Astrocyte of the spinal cord (primary cell): ENCODE data around the gene ASB9.

Experiments
- DNase-seq: peaks from one replicate; pipeline ENCODE4 v3.0.0; 2011; ENCODE audit warnings: low read depth, low spot score
- H3K4me3 ChIP-seq: 2 replicates; pipeline ENCODE4 v1.5.1; 2011; ENCODE audit warnings: low read depth, mild to moderate bottlenecking, low read length, moderate library complexity
- CTCF ChIP-seq: IDR thresholded peaks from 2 replicates; pipeline ENCODE4 v1.5.1; 2012; ENCODE audit warnings: low read depth, mild to moderate bottlenecking, low read length, inconsistent platforms
- in situ Hi-C: cut with HindIII; loops from 2 replicates; pipeline ENCODE4 v1.10.0; 2017; ENCODE audit warnings: low sequenced_read_pairs

Gene ASB9

GRCh38 chrX:15233416-15234015 is 36.4 kb downstream of the ASB9 start:
- TF ChIP-seq CTCF: no peak
- no peak overlapping the region for H3K4me3 ChIP-seq
- no peak for DNase-seq
- in situ Hi-C loops: no loop called here

GRCh38 chrX:15224747-15225146 is 45.1 kb downstream of the ASB9 start:
- no peak for DNase-seq
- H3K4me3 ChIP-seq: no peak overlapping the region
- in situ Hi-C loops: no loop called here
- TF ChIP-seq CTCF: no peak

GRCh38 chrX:15221321-15221720 is 48.6 kb downstream of the ASB9 start:
- in situ Hi-C loops: no loop called here
- no peak for TF ChIP-seq CTCF

GRCh38 chrX:15217161-15217560 is 52.7 kb downstream of the ASB9 start:
- in situ Hi-C loops: no loop called here
- TF ChIP-seq CTCF: no peak
- DNase-seq: no peak
- no peak overlapping the region for H3K4me3 ChIP-seq

More at GRCh38 chrX:15221321-15221720, 48.6 kb downstream of the ASB9 start:
- H3K4me3 ChIP-seq: no peak overlapping the region
- no peak for DNase-seq

GRCh38 chrX:15216280-15216679 is 53.6 kb downstream of the ASB9 start:
- TF ChIP-seq CTCF: no peak
- no peak for DNase-seq
- in situ Hi-C loops: no loop called here

GRCh38 chrX:15215366-15215765 is 54.5 kb downstream of the ASB9 start:
- in situ Hi-C loops: no loop called here
- DNase-seq: no peak
- H3K4me3 ChIP-seq: no peak overlapping the region
- TF ChIP-seq CTCF: no peak

More at GRCh38 chrX:15216280-15216679, 53.6 kb downstream of the ASB9 start:
- no peak overlapping the region for H3K4me3 ChIP-seq
